ENCODE results near the gene ATP8B3.

Gene ATP8B3

DNA sequence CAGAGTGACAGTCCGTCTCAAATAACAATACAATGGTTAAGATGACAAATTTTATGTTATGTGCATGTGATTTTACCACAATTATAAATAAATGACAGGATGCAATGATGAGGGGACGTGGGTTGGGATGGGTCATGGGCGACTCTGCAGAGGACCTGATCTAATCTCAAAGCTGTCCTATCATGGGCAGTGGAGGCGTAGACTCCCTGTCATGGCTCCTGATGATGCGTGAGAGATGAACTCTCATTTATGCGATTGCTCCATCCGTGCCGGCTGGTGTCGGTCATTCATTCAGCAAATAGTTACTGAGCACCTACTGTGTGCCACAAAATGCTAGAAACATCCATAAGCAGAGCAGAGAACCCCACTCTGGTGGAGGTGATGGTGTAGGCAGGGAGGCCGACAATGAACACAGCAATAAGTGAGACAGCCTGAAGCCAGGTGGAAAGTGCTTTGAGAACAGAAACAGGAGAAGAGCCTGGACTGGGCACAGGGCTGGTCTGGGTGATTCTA, 37.9 kb upstream of the ATP8B3 start:
- in situ Hi-C loops (cut with HindIII; ENCODE audit: low sequenced_read_pairs), result no loop called here
- no peak overlapping the region for H3K4me3 ChIP-seq (ENCODE audit: low read depth, low read length)
- DNase-seq (ENCODE audit: low read depth), result no peak
- no peak for TF ChIP-seq CTCF (IDR thresholded peaks at IDR 0.05; ENCODE audit: low read depth, low read length, missing control alignments)

- H3K4me3 ChIP-seq (ENCODE audit: low read depth, low read length), result no peak overlapping the region
- no peak for TF ChIP-seq CTCF (IDR thresholded peaks at IDR 0.05; ENCODE audit: low read depth, low read length, missing control alignments)
- no peak for DNase-seq (ENCODE audit: low read depth)
- in situ Hi-C loops (cut with HindIII; ENCODE audit: low sequenced_read_pairs), result no loop called here
Measured at GRCh38 chr19:1849132-1849474, 37.0 kb upstream of the ATP8B3 start.

DNA sequence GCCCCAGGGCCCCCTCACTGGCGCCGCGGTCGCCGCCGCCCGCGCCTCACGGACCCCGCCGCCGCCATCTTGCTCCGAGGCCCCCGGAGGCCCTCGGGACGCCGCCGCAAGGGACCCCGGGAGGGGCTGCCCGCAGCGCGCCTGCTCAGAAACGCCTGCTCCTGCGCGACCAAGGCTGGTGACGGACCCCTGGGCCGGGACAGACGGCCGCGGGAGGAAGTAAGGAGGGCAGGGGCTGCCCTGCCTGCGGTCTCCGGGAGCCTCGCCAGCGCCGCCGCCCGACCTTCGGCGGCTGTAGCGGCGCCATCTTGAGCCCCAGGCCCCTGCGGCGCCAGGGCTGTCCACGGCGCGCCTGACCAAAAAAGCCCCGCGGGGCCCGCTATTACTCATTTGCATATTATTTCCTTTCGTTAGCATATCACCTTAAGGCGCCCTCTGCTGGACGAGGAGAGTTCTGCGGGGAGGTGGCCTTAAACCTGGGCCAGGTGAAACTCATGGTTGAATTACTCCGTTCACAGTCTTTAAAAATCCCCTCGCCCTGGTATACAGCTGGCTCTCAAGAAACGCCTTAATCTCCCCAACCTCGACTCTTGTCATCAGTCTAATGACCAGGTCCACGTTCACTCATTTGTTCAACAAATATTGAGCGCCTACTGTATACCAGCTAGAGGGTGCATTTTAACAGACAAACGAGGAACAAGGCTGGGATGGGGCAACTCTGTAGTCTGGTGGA, 36.5 kb upstream of the ATP8B3 start, which contains the start of gene REXO1:
Gene REXO1, minus strand, starts transcription at position 85 of the 733 bp plus-strand sequence. CDS start 125 bp downstream, outside the sequence.
- in situ Hi-C loops (cut with HindIII; ENCODE audit: low sequenced_read_pairs), result no loop called here
- TF ChIP-seq CTCF (IDR thresholded peaks at IDR 0.05; ENCODE audit: low read depth, low read length, missing control alignments), result peak; percentile 95
- H3K4me3 ChIP-seq (ENCODE audit: low read depth, low read length), result peak within 1 kb of the TSS; percentile 90
- peak; percentile 78 for DNase-seq (ENCODE audit: low read depth)

DNA sequence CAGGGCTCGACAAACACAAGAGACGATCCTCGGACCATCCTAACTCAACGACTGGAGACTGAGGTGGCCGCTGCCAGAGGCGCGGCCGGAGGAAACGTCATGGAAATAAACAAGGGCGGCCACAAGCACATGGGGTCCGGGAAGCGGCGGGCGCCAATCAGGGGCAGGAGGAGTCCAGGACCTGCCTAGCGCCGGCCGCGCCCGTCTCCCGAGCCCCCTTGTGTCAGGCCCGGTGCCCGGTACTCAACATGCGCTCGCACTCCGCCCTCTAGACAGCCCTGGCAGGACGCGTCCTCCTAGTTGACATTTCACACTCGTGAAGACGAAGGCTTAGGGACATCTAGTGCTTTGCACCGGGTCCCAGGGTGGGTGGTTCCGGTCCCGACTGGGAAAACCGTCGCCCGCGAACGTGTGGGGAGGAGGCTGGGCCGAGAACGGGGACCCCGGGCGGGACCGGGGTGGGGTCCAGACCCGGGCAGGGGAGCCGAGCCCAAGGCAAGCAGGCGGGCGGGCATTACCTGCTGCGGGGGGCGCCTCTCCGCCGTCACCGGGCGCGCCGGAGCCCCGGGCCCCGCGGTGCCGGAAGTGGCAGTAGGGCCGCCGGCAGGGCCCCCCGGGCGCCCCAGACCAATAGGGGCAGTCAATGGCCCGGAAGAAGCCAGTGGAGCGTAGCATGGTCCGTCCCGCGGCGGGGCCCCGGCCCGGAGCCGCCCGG, 35.8 kb upstream of the ATP8B3 start:
- peak overlapping the region; percentile 90 for H3K4me3 ChIP-seq (ENCODE audit: low read depth, low read length)
- no peak for DNase-seq (ENCODE audit: low read depth)
- TF ChIP-seq CTCF (IDR thresholded peaks at IDR 0.05; ENCODE audit: low read depth, low read length, missing control alignments), result no peak
- in situ Hi-C loops (cut with HindIII; ENCODE audit: low sequenced_read_pairs), result no loop called here

DNA sequence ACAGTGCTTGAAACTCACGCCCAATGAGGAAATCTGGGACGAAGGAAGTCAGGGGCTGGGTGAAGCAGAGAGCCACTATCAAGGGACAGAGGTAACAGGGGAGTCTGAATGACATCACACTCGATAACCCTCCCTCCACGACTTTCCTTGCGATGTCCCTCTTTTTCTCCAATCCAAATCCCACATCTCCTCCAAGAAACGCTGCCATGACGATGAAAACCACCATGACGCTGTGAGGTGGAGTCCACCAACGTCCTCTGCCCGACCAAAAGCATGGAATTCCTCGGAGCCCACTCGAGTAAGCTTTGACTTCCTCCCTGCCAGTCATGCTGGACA, 35.2 kb upstream of the ATP8B3 start:
- TF ChIP-seq CTCF (IDR thresholded peaks at IDR 0.05; ENCODE audit: low read depth, low read length, missing control alignments), result no peak
- in situ Hi-C loops (cut with HindIII; ENCODE audit: low sequenced_read_pairs), result no loop called here
- no peak for DNase-seq (ENCODE audit: low read depth)
- peak overlapping the region; percentile 90 for H3K4me3 ChIP-seq (ENCODE audit: low read depth, low read length)

GRCh38 chr19:1846517-1847204, 34.6 kb upstream of the ATP8B3 start:
- H3K4me3 ChIP-seq (ENCODE audit: low read depth, low read length), result peak overlapping the region; percentile 90
- in situ Hi-C loops (cut with HindIII; ENCODE audit: low sequenced_read_pairs), result no loop called here
- DNase-seq (ENCODE audit: low read depth), result no peak
- TF ChIP-seq CTCF (IDR thresholded peaks at IDR 0.05; ENCODE audit: low read depth, low read length, missing control alignments), result no peak
